Measurements from ENCODE around the gene ORAI2. TPM values are rescaled to one million over a fixed set of nuclear protein-coding genes. Genes with fewer than 3 reads are reported as not detected.

Gene ORAI2
- total RNA-seq, 2 experiments from 2014 or later = 149 to 230 TPM

DNA sequence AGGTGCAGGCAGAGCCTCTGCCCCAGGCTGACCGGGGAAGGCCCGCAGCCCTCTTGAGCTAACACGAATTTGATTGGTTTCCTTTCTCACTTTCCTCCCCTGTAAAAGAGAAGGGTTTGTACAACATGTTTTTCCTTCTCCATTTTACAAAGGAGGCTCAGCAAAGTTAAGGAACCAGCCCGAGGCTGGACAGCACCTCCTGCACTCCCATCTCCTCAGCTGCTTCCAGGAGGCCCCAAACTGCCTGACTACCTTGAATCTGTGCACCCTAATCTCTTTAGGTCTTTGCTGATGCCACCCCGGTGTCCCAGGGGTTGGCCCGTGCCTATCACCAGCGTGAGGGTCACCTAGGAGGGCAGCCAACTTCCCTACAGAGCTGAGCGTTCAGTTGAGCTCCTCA lies 27.1 kb downstream of the ORAI2 start:
- H3K79me2 ChIP-seq (ENCODE audit: insufficient read depth, low read depth, low read length) = peaks cover 13% of the 10 kb centered on the region; the same call in 1 of the 2 replicates
- TF ChIP-seq EZH2phosphoT487 (IDR thresholded peaks at IDR 0.05; ENCODE audit: borderline replicate concordance, low read depth, low read length) = no peak
- TF ChIP-seq, protein P1, sequence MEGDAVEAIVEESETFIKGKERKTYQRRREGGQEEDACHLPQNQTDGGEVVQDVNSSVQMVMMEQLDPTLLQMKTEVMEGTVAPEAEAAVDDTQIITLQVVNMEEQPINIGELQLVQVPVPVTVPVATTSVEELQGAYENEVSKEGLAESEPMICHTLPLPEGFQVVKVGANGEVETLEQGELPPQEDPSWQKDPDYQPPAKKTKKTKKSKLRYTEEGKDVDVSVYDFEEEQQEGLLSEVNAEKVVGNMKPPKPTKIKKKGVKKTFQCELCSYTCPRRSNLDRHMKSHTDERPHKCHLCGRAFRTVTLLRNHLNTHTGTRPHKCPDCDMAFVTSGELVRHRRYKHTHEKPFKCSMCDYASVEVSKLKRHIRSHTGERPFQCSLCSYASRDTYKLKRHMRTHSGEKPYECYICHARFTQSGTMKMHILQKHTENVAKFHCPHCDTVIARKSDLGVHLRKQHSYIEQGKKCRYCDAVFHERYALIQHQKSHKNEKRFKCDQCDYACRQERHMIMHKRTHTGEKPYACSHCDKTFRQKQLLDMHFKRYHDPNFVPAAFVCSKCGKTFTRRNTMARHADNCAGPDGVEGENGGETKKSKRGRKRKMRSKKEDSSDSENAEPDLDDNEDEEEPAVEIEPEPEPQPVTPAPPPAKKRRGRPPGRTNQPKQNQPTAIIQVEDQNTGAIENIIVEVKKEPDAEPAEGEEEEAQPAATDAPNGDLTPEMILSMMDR (conservative IDR thresholded peaks at IDR 0.05; ENCODE audit: low read length) = no peak
- no peaks in the 10 kb centered on the region for H3K9me2 ChIP-seq (ENCODE audit: insufficient read depth, low read length)
- H2AFZ ChIP-seq (ENCODE audit: low read length) = no peak overlapping the region
- H3K27ac ChIP-seq (ENCODE audit: low read depth, low read length, poor library complexity, severe bottlenecking) = no peak overlapping the region
- H3K36me3 ChIP-seq (ENCODE audit: insufficient read depth, low read length) = peaks cover 39% of the 10 kb centered on the region
- intact Hi-C loops (cut with micrococcal nuclease; ENCODE audit: unreplicated experiment) = no loop called here
- H3K4me2 ChIP-seq (ENCODE audit: low read length) = no peak overlapping the region
- no peaks in the 10 kb centered on the region for H3K9me3 ChIP-seq (ENCODE audit: low read length)
- BruUV-seq (replicated peaks) = no TSS peak
- no peaks in the 10 kb centered on the region for H4K20me1 ChIP-seq (ENCODE audit: insufficient read depth, low read length)
- ChIA-PET CTCF (ENCODE audit: unreplicated experiment) (interaction anchor here (0.5 to 0.6 kb wide), 2 partner anchors 14 to 43 kb away, joined by 4 read pairs; no protein-coding TSS in a partner anchor), POLR2A (interaction anchor here (1.0 kb wide), 1 partner anchor 11 kb away, joined by 4 read pairs; no protein-coding TSS in a partner anchor)
- DNase-seq (ENCODE audit: low spot score) = no peak
- H3K4me3 ChIP-seq (ENCODE audit: low read depth, low read length, poor library complexity, severe bottlenecking) = no peak overlapping the region
- H3K4me1 ChIP-seq (ENCODE audit: insufficient read depth, low read length, poor library complexity, severe bottlenecking) = peaks cover 7% of the 10 kb centered on the region

- peak overlapping the region; percentile 93 for H2AFZ ChIP-seq (ENCODE audit: low read length)
- peaks cover 20% of the 10 kb centered on the region for H3K4me1 ChIP-seq (ENCODE audit: insufficient read depth, low read length, poor library complexity, severe bottlenecking)
- peaks cover 17% of the 10 kb centered on the region; the same call in 1 of the 2 replicates for H3K79me2 ChIP-seq (ENCODE audit: insufficient read depth, low read depth, low read length)
- H3K4me2 ChIP-seq (ENCODE audit: low read length) = peak overlapping the region; percentile 96
- H3K27ac ChIP-seq (ENCODE audit: low read depth, low read length, poor library complexity, severe bottlenecking) = peak overlapping the region; percentile 14
- no peak for DNase-seq (ENCODE audit: low spot score)
- TF ChIP-seq, protein P1 (conservative IDR thresholded peaks at IDR 0.05; ENCODE audit: low read length) = no peak
- TF ChIP-seq EZH2phosphoT487 (IDR thresholded peaks at IDR 0.05; ENCODE audit: borderline replicate concordance, low read depth, low read length) = no peak
- BruUV-seq (replicated peaks) = no TSS peak
- no peaks in the 10 kb centered on the region for H4K20me1 ChIP-seq (ENCODE audit: insufficient read depth, low read length)
- H3K9me3 ChIP-seq (ENCODE audit: low read length) = no peaks in the 10 kb centered on the region
- no peaks in the 10 kb centered on the region for H3K9me2 ChIP-seq (ENCODE audit: insufficient read depth, low read length)
- ChIA-PET CTCF (ENCODE audit: unreplicated experiment) (interaction anchor here (0.6 to 0.7 kb wide), 2 partner anchors 144 to 160 kb away, joined by 3 to 5 read pairs; no protein-coding TSS in a partner anchor), POLR2A (interaction anchor here (0.5 to 1.6 kb wide), 6 partner anchors 9 to 62 kb away, joined by 3 to 4 read pairs (median 4); no protein-coding TSS in a partner anchor)
- intact Hi-C loops (cut with micrococcal nuclease; ENCODE audit: unreplicated experiment) = loop anchor here (2.0 kb wide), 1 partner anchor 59 kb away; no protein-coding TSS in a partner anchor
- peak overlapping the region; percentile 97 for H3K4me3 ChIP-seq (ENCODE audit: low read depth, low read length, poor library complexity, severe bottlenecking)
- peaks cover 21% of the 10 kb centered on the region for H3K36me3 ChIP-seq (ENCODE audit: insufficient read depth, low read length)
Measured at GRCh38 chr7:102463841-102464576, 30.6 kb downstream of the ORAI2 start.

Data from OCI-LY7 (cell line).